BE2C (cell line): ENCODE data around the gene CADPS2.

Experiments used
- DNase-seq: peaks from one replicate; pipeline ENCODE4 v3.0.0-alpha.2; 2020
- H3K27me3 ChIP-seq: fragments of 250-450 bp; sonication (Bioruptor Pico); 2 replicates; pipeline ENCODE4 v1.5.1; 2020; ENCODE audit warnings: mild to moderate bottlenecking
- H3K36me3 ChIP-seq: fragments of 250-450 bp; sonication (Bioruptor Pico); 2 replicates; pipeline ENCODE4 v1.5.1; 2020; ENCODE audit warnings: mild to moderate bottlenecking
- H3K4me1 ChIP-seq: fragments of 250-450 bp; sonication (Bioruptor Pico); 2 replicates; pipeline ENCODE4 v1.5.1; 2020
- H3K4me3 ChIP-seq: 2 replicates; pipeline ENCODE4 v1.5.1; 2011; ENCODE audit warnings: low read depth, low read length
- H3K9me3 ChIP-seq: fragments of 250-450 bp; sonication (Bioruptor Pico); 2 replicates; pipeline ENCODE4 v1.5.1; 2020
- TF ChIP-seq, protein P1 (sequence below): IDR thresholded peaks from 2 replicates; pipeline ENCODE4 v1.5.1; 2012; ENCODE audit warnings: mild to moderate bottlenecking, low read depth, low read length

The CADPS2 gene

DNA sequence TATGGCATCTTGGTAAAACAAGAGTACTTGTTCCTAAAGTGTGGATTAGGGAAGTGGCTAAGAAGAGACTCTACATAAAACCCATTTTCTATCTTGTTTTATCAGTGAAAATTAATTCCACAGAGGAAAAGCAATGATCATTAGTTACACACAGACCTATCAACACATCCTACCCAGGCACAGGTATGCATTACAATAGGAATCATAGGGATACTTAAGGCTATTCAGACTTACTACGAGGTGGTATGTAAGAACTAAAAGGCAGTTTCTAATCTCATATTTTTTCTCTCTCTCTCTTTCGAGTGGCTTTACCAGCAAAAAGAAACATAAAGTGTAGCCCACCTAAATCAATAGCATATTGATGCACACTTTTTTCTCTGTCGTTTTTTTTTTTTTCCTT, 415.4 kb downstream of the CADPS2 start:
- Histone ChIP-seq H3K4me1 (no peaks in the 10 kb centered on the region), H3K4me3 (no peak overlapping the region), H3K36me3 (no peaks in the 10 kb centered on the region), H3K27me3 (no peaks in the 10 kb centered on the region), H3K9me3 (no peaks in the 10 kb centered on the region)
- DNase-seq = no peak
- TF ChIP-seq, protein P1, sequence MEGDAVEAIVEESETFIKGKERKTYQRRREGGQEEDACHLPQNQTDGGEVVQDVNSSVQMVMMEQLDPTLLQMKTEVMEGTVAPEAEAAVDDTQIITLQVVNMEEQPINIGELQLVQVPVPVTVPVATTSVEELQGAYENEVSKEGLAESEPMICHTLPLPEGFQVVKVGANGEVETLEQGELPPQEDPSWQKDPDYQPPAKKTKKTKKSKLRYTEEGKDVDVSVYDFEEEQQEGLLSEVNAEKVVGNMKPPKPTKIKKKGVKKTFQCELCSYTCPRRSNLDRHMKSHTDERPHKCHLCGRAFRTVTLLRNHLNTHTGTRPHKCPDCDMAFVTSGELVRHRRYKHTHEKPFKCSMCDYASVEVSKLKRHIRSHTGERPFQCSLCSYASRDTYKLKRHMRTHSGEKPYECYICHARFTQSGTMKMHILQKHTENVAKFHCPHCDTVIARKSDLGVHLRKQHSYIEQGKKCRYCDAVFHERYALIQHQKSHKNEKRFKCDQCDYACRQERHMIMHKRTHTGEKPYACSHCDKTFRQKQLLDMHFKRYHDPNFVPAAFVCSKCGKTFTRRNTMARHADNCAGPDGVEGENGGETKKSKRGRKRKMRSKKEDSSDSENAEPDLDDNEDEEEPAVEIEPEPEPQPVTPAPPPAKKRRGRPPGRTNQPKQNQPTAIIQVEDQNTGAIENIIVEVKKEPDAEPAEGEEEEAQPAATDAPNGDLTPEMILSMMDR = no peak

DNA sequence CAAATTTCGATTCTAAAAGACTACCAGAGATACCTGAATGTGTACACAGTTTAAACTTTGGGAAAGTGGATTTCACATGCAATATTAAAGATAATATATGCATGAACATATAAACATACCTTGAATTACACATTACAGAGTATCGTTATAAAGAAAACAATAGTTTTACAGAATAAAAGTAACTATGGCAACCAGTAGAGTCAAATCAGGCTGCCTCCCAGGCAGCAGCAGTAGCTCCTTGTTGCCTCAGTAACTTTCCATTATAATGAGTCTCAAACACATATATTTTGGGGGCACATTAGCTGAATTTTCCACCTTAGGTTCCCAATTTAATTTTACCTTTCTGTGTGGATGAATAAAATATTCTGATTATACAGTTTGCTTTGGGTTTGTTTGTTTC, 417.3 kb downstream of the CADPS2 start:
- TF ChIP-seq, protein P1 = no peak
- Histone ChIP-seq H3K4me1 (no peaks in the 10 kb centered on the region), H3K9me3 (no peaks in the 10 kb centered on the region), H3K4me3 (no peak overlapping the region), H3K27me3 (no peaks in the 10 kb centered on the region), H3K36me3 (no peaks in the 10 kb centered on the region)
- DNase-seq = no peak

- H3K4me3 ChIP-seq = no peak overlapping the region
- no peaks in the 10 kb centered on the region for H3K27me3 ChIP-seq
- TF ChIP-seq, protein P1 = no peak
- no peaks in the 10 kb centered on the region for H3K9me3 ChIP-seq
- no peaks in the 10 kb centered on the region for H3K4me1 ChIP-seq
- no peak for DNase-seq
- no peaks in the 10 kb centered on the region for H3K36me3 ChIP-seq
Measured at GRCh38 chr7:122467661-122468449, 418.4 kb downstream of the CADPS2 start.

DNA sequence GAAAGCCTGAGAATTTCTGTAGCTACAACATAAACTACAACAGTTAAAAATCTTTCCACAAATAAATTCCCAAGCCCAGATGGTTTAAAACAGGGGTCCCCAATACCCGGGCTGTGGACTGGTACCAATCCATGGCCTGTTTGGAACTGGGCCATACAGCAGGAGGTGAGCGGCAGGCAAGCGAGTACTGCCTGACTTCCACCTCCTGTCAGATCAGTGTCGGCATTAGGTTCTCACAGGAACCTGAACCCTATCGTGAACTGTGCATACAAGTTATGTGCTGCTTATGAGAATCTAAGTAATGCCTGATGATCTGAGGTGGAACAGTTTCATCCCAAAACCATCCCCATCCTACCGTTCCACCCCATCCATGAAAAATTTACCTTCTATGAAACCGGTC, 421.0 kb downstream of the CADPS2 start:
- TF ChIP-seq, protein P1 = no peak
- Histone ChIP-seq H3K4me1 (no peaks in the 10 kb centered on the region), H3K4me3 (no peak overlapping the region)

DNA sequence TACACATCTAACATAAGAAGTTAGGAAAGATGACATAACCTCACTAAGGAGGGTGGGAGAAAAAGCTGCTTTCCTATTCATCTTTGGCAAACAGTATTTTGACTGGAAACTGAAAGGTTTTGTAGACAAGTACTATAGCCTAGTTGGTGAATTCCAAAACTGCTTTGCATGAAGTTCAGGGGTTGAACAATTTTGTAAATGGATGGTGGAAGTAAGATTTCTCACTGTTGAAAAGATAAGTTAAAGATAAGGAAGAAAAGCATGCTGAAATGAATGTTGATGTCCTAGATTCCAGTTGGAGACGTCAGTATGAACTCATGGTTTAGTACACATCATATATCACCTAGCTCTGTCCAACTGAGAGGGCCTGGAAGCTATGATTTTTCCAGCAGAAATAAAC, 422.6 kb downstream of the CADPS2 start:
- Histone ChIP-seq H3K9me3 (no peaks in the 10 kb centered on the region), H3K4me3 (no peak overlapping the region), H3K4me1 (no peaks in the 10 kb centered on the region), H3K27me3 (no peaks in the 10 kb centered on the region), H3K36me3 (no peaks in the 10 kb centered on the region)
- DNase-seq = no peak
- TF ChIP-seq, protein P1 = no peak

More for the DNA sequence above, 421.0 kb downstream of the CADPS2 start:
- H3K27me3 ChIP-seq = no peaks in the 10 kb centered on the region
- H3K9me3 ChIP-seq = no peaks in the 10 kb centered on the region
- no peaks in the 10 kb centered on the region for H3K36me3 ChIP-seq
- DNase-seq = no peak

GRCh38 chr7:122460936-122461335, 425.3 kb downstream of the CADPS2 start:
- no peak for DNase-seq
- TF ChIP-seq, protein P1 = no peak
- no peaks in the 10 kb centered on the region for H3K36me3 ChIP-seq
- H3K4me1 ChIP-seq = no peaks in the 10 kb centered on the region
- no peaks in the 10 kb centered on the region for H3K27me3 ChIP-seq
- no peaks in the 10 kb centered on the region for H3K9me3 ChIP-seq
- H3K4me3 ChIP-seq = no peak overlapping the region
